Spleen (tissue), 7 donors: ENCODE measurements around the gene CD72.

Experiments used
- POLR2A ChIP-seq, 3 donors: fragments of 450-650 bp; IDR thresholded peaks; one replicate each; pipeline ENCODE4 v1.5.1; 2017; ENCODE audit warnings: antibody characterized with exemption in 3 of 3, mild to moderate bottlenecking in 1 of 3
- POLR2AphosphoS5 ChIP-seq, 3 donors: sonication (generic); formaldehyde crosslinking; IDR thresholded peaks; one replicate each; pipeline ENCODE4 v1.5.1; 2017; ENCODE audit warnings: antibody characterized with exemption in 3 of 3
- TF ChIP-seq, protein P1 (sequence below), 11 experiments: fragments of 200-600 bp in 7 of 11; fragments of 450-650 bp in 4 of 11; sonication (generic) in 4 of 11; IDR thresholded peaks in 8 of 11; conservative IDR thresholded peaks in 3 of 11; 1 replicate in 7 of 11; 2 replicates in 4 of 11; pipeline versions ENCODE4 v1.4.0 to v1.8.0; 2016 to 2021; ENCODE audit warnings: antibody characterized with exemption in 11 of 11, inconsistent platforms in 4 of 11, mild to moderate bottlenecking in 1 of 11
- donor health status: DM: no; HTN: no; CAD: no; lungs with moderate emphysema.
- donor health status: DM: no; HTN: no; CAD: no.
- donor health status: DM: no; HTN: no; CAD: no.

DNA sequence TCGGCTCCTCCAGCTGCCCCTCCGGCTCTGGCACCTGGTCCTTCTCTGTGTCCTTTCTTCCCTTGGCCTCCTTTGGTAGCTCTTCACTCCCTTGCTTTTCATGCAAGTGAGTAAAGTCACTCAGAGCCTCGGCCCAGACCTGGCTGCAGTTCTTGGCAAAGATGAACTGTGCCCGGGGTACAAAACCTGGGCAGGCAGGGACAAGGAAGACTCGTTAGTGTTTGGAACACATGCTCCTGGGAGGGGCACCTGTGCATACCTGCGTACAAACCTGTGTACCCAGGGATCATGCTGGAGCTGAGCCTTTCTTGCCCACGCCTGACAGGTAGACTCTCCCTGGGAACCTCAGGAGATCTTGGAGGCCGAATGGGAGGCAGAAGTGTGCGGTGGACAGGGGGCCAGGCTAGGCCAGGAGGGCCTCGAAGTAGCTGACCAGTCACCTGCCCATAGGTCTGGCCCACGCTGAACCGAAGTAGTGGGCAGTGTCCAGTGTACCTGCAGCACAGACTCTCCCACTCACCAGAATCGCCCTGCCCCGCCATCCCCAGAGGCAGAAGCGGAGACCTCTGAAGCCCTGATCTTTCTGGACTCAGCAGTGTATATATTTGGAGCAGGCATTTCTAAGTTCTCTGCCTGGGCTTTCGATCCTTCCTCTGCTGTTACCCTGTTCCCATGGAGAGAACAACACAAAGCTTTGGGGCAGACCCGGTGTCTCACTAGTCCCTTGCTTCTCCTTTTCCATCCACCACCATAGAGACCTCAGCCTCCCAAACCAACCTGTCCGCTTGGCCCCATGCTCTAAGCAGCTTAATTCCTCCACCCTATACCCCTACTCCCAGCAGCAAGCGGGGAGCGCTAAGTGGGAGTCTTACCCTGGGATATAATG lies 55.1 kb downstream of the CD72 start:
- TF ChIP-seq, protein P1, sequence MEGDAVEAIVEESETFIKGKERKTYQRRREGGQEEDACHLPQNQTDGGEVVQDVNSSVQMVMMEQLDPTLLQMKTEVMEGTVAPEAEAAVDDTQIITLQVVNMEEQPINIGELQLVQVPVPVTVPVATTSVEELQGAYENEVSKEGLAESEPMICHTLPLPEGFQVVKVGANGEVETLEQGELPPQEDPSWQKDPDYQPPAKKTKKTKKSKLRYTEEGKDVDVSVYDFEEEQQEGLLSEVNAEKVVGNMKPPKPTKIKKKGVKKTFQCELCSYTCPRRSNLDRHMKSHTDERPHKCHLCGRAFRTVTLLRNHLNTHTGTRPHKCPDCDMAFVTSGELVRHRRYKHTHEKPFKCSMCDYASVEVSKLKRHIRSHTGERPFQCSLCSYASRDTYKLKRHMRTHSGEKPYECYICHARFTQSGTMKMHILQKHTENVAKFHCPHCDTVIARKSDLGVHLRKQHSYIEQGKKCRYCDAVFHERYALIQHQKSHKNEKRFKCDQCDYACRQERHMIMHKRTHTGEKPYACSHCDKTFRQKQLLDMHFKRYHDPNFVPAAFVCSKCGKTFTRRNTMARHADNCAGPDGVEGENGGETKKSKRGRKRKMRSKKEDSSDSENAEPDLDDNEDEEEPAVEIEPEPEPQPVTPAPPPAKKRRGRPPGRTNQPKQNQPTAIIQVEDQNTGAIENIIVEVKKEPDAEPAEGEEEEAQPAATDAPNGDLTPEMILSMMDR (IDR thresholded peaks at IDR 0.05 in 8 of 11, conservative IDR thresholded peaks at IDR 0.05 in 3 of 11), result no peak
- TF ChIP-seq POLR2AphosphoS5 (IDR thresholded peaks at IDR 0.05), result no peak
- TF ChIP-seq POLR2A (IDR thresholded peaks at IDR 0.05), result no peak
